ENCODE measurements around the gene LYPD6B.

The LYPD6B gene

DNA sequence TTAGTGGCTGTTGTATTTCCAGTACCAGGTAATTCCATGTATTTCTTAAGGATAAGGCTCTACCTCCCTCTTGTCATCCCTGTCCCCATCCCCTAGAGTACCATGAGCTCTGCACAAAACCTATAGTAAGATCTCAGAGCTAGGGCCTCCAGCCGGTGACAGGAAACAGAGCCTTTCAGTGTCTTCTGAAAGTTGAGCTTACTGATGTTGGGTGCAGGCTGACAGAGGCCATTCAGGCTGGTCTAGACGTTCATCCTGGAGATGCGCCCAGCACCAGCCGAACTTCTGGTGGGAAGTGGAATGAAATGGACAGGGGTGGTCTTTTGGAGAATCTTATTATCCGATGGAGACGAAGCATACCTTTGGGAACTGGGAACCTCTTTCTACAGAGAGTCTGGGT lies 16.7 kb upstream of the LYPD6B start:
- Histone ChIP-seq H3K27ac (ENCODE audit: insufficient read depth, low read length, poor library complexity, severe bottlenecking) (no peak overlapping the region), H3K4me3 (ENCODE audit: insufficient read depth, low read depth, low read length, poor library complexity, severe bottlenecking) (no peak overlapping the region), H3K36me3 (ENCODE audit: control insufficient read depth, insufficient read depth, low read length) (no peaks in the 10 kb centered on the region), H3K4me1 (ENCODE audit: control insufficient read depth, insufficient read depth, low read length, poor library complexity, severe bottlenecking) (no peaks in the 10 kb centered on the region), H3K9me3 (ENCODE audit: control insufficient read depth, low read length) (no peaks in the 10 kb centered on the region), H3K27me3 (replicated peaks; ENCODE audit: control insufficient read depth, insufficient read depth, low read length, poor library complexity, severe bottlenecking) (no peaks in the 10 kb centered on the region)
- DNase-seq: no peak

DNA sequence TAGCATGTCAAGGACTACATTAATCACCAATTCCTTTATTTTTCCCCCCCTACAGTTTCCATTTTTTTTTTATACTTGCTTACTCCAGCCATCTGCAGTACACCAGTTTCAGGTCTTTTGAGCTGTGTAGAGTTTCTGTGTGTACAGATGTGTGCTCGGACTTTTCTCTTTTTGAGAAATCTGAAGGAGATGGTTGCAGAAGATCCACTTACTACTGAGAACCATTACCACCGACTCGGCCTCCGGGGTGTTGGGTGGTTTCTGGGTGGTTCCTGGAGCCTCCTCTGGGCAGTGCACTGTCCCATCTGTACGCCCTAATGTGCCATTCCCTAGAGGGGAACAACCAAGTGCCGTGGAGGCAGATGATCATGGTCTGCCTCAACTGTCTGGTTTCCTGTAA lies 15.4 kb upstream of the LYPD6B start:
- H3K9me3 ChIP-seq (ENCODE audit: control insufficient read depth, low read length): no peaks in the 10 kb centered on the region
- H3K36me3 ChIP-seq (ENCODE audit: control insufficient read depth, insufficient read depth, low read length): no peaks in the 10 kb centered on the region
- no peak for DNase-seq
- no peak overlapping the region for H3K4me3 ChIP-seq (ENCODE audit: insufficient read depth, low read depth, low read length, poor library complexity, severe bottlenecking)
- H3K27me3 ChIP-seq (replicated peaks; ENCODE audit: control insufficient read depth, insufficient read depth, low read length, poor library complexity, severe bottlenecking): no peaks in the 10 kb centered on the region
- no peak overlapping the region for H3K27ac ChIP-seq (ENCODE audit: insufficient read depth, low read length, poor library complexity, severe bottlenecking)
- no peaks in the 10 kb centered on the region for H3K4me1 ChIP-seq (ENCODE audit: control insufficient read depth, insufficient read depth, low read length, poor library complexity, severe bottlenecking)

DNA sequence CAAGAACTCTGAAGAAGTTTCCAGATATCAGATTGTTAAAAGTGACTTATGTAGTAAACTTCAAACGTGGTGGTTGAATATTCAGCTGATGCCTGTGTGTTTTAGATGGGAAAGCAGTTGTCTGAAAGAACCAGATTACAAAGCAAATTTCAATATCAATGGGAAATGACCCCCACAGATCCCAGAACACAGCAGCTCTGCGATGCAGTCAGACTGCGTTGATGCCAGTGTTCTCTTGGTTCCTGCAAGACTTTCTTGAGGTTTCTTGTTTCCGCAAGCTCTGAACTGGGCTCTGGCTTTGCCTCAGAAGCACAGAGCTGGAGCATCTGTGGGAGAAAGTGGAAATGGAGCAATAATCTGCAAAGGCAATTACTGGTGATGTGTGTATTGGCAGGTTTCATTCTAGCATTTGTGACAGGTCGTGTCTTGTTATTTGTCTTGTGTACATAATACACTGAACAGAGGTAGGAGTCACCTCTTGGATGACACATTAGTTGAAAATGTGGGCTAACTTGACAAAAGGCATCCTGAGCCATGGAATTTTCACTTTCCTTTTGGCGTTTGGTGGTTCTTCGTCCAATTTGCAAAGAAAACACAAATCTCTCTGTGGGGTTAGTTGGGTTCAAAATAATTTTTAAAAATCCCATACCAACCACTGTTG lies 10.8 kb upstream of the LYPD6B start:
- Histone ChIP-seq H3K9me3 (ENCODE audit: control insufficient read depth, low read length) (no peaks in the 10 kb centered on the region), H3K4me3 (ENCODE audit: insufficient read depth, low read depth, low read length, poor library complexity, severe bottlenecking) (no peak overlapping the region), H3K27ac (ENCODE audit: insufficient read depth, low read length, poor library complexity, severe bottlenecking) (no peak overlapping the region), H3K4me1 (ENCODE audit: control insufficient read depth, insufficient read depth, low read length, poor library complexity, severe bottlenecking) (no peaks in the 10 kb centered on the region), H3K36me3 (ENCODE audit: control insufficient read depth, insufficient read depth, low read length) (no peaks in the 10 kb centered on the region), H3K27me3 (replicated peaks; ENCODE audit: control insufficient read depth, insufficient read depth, low read length, poor library complexity, severe bottlenecking) (no peaks in the 10 kb centered on the region)
- no peak for DNase-seq

GRCh38 chr2:149028377-149028776 lies 10.1 kb upstream of the LYPD6B start:
- Histone ChIP-seq H3K4me1 (ENCODE audit: control insufficient read depth, insufficient read depth, low read length, poor library complexity, severe bottlenecking) (no peaks in the 10 kb centered on the region), H3K27ac (ENCODE audit: insufficient read depth, low read length, poor library complexity, severe bottlenecking) (no peak overlapping the region), H3K36me3 (ENCODE audit: control insufficient read depth, insufficient read depth, low read length) (no peaks in the 10 kb centered on the region), H3K27me3 (replicated peaks; ENCODE audit: control insufficient read depth, insufficient read depth, low read length, poor library complexity, severe bottlenecking) (no peaks in the 10 kb centered on the region), H3K9me3 (ENCODE audit: control insufficient read depth, low read length) (no peaks in the 10 kb centered on the region), H3K4me3 (ENCODE audit: insufficient read depth, low read depth, low read length, poor library complexity, severe bottlenecking) (no peak overlapping the region)
- DNase-seq: no peak

DNA sequence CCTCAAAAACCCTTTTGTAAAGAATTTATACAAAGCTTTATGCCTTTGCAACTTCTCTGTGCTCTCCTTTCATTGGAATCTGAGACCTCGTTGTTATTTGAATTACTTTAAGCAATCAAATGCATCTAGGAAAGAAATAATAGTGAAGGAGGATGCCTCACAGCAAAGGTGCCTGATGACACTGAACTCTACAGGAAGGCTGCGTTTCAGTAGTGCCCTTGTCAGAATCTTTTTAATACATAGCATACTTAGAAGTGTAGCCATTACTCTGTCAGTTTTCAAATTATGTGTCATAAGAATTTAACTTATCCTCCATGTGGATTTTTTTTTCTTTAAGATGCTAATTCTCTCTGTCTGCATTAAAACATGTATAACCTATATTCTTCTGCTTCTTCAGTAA lies 9.6 kb upstream of the LYPD6B start:
- no peak for DNase-seq
- Histone ChIP-seq H3K9me3 (ENCODE audit: control insufficient read depth, low read length) (no peaks in the 10 kb centered on the region), H3K36me3 (ENCODE audit: control insufficient read depth, insufficient read depth, low read length) (no peaks in the 10 kb centered on the region), H3K27ac (ENCODE audit: insufficient read depth, low read length, poor library complexity, severe bottlenecking) (no peak overlapping the region), H3K27me3 (replicated peaks; ENCODE audit: control insufficient read depth, insufficient read depth, low read length, poor library complexity, severe bottlenecking) (no peaks in the 10 kb centered on the region), H3K4me3 (ENCODE audit: insufficient read depth, low read depth, low read length, poor library complexity, severe bottlenecking) (no peak overlapping the region), H3K4me1 (ENCODE audit: control insufficient read depth, insufficient read depth, low read length, poor library complexity, severe bottlenecking) (no peaks in the 10 kb centered on the region)

- H3K27ac ChIP-seq (ENCODE audit: insufficient read depth, low read length, poor library complexity, severe bottlenecking): no peak overlapping the region
- no peak overlapping the region for H3K4me3 ChIP-seq (ENCODE audit: insufficient read depth, low read depth, low read length, poor library complexity, severe bottlenecking)
- H3K36me3 ChIP-seq (ENCODE audit: control insufficient read depth, insufficient read depth, low read length): no peaks in the 10 kb centered on the region
- DNase-seq: no peak
- H3K4me1 ChIP-seq (ENCODE audit: control insufficient read depth, insufficient read depth, low read length, poor library complexity, severe bottlenecking): no peaks in the 10 kb centered on the region
- H3K27me3 ChIP-seq (replicated peaks; ENCODE audit: control insufficient read depth, insufficient read depth, low read length, poor library complexity, severe bottlenecking): no peaks in the 10 kb centered on the region
- H3K9me3 ChIP-seq (ENCODE audit: control insufficient read depth, low read length): no peaks in the 10 kb centered on the region
Observed at GRCh38 chr2:149029307-149029965, 9.1 kb upstream of the LYPD6B start.

DNA sequence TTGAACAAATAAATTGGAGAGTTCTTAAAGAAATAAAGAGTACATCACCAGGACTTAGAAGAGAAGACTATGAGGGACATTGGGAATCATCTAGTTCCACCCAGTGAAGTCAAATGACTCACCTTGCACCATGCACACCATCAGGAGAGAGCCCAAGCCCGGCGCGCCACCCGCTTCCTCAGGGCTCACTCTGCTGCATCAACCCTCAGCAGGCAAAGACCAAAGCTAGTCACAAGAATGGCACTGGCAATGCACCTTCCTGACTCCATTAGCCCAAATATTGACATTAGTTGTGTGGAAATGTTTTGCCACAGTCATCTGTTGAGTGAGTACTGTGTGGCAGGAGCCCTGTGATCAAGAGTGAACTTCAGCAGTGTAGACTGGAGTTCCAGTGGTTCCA lies 7.1 kb upstream of the LYPD6B start:
- Histone ChIP-seq H3K27me3 (replicated peaks; ENCODE audit: control insufficient read depth, insufficient read depth, low read length, poor library complexity, severe bottlenecking) (no peaks in the 10 kb centered on the region), H3K4me1 (ENCODE audit: control insufficient read depth, insufficient read depth, low read length, poor library complexity, severe bottlenecking) (no peaks in the 10 kb centered on the region), H3K4me3 (ENCODE audit: insufficient read depth, low read depth, low read length, poor library complexity, severe bottlenecking) (no peak overlapping the region)

DNA sequence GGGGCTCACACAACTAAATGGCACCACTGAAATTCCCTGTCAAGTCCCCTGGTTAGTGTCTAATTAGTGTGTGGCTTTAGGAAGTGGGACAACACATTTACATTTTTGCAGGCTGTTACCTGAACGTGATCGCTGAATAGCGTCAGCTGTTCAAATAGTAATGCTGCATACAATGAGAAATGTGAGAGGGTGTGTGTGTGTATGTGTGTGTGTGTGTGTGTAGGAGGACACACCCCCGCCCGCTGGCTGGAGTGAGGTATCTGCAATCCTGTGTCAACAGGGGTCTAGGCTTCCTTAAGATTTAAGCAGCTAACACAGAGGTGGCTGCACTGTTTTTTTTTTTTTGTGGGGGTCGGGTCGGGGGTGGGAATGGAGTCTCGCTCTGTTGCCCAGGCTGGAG lies 4.8 kb upstream of the LYPD6B start:
- no peaks in the 10 kb centered on the region for H3K36me3 ChIP-seq (ENCODE audit: control insufficient read depth, insufficient read depth, low read length)

More for the DNA sequence above, 7.1 kb upstream of the LYPD6B start:
- H3K36me3 ChIP-seq (ENCODE audit: control insufficient read depth, insufficient read depth, low read length): no peaks in the 10 kb centered on the region
- DNase-seq: no peak
- no peak overlapping the region for H3K27ac ChIP-seq (ENCODE audit: insufficient read depth, low read length, poor library complexity, severe bottlenecking)
- H3K9me3 ChIP-seq (ENCODE audit: control insufficient read depth, low read length): no peaks in the 10 kb centered on the region

DNA sequence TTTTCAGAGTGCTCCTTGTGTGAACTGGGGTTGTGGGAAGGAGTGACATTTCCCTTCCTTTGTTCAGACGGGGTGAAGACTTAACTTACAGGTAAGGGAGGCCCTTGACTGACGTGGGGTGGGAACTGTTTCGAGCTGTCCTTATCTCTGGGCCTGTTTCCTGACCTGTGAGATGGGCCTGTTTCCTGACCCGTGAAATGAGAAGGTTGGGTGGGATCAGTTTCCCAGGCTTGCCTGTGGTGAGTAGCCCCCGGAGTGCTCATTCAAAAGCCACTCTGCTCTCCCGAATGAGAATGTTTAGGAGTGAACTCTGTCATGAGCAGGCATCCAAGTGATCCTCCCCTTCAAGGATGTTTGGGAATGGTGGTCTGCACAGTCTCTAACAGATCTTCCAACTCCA lies 4.1 kb upstream of the LYPD6B start:
- no peaks in the 10 kb centered on the region for H3K36me3 ChIP-seq (ENCODE audit: control insufficient read depth, insufficient read depth, low read length)
- no peaks in the 10 kb centered on the region for H3K9me3 ChIP-seq (ENCODE audit: control insufficient read depth, low read length)
- peaks cover 6% of the 10 kb centered on the region for H3K4me1 ChIP-seq (ENCODE audit: control insufficient read depth, insufficient read depth, low read length, poor library complexity, severe bottlenecking)
- H3K4me3 ChIP-seq (ENCODE audit: insufficient read depth, low read depth, low read length, poor library complexity, severe bottlenecking): no peak overlapping the region
- H3K27me3 ChIP-seq (replicated peaks; ENCODE audit: control insufficient read depth, insufficient read depth, low read length, poor library complexity, severe bottlenecking): peaks cover 18% of the 10 kb centered on the region
- DNase-seq: no peak
- no peak overlapping the region for H3K27ac ChIP-seq (ENCODE audit: insufficient read depth, low read length, poor library complexity, severe bottlenecking)

More for the DNA sequence above, 4.8 kb upstream of the LYPD6B start:
- Histone ChIP-seq H3K27me3 (replicated peaks; ENCODE audit: control insufficient read depth, insufficient read depth, low read length, poor library complexity, severe bottlenecking) (peaks cover 11% of the 10 kb centered on the region), H3K4me3 (ENCODE audit: insufficient read depth, low read depth, low read length, poor library complexity, severe bottlenecking) (no peak overlapping the region), H3K9me3 (ENCODE audit: control insufficient read depth, low read length) (no peaks in the 10 kb centered on the region), H3K27ac (ENCODE audit: insufficient read depth, low read length, poor library complexity, severe bottlenecking) (no peak overlapping the region), H3K4me1 (ENCODE audit: control insufficient read depth, insufficient read depth, low read length, poor library complexity, severe bottlenecking) (peaks cover 2% of the 10 kb centered on the region)
- DNase-seq: no peak

DNA sequence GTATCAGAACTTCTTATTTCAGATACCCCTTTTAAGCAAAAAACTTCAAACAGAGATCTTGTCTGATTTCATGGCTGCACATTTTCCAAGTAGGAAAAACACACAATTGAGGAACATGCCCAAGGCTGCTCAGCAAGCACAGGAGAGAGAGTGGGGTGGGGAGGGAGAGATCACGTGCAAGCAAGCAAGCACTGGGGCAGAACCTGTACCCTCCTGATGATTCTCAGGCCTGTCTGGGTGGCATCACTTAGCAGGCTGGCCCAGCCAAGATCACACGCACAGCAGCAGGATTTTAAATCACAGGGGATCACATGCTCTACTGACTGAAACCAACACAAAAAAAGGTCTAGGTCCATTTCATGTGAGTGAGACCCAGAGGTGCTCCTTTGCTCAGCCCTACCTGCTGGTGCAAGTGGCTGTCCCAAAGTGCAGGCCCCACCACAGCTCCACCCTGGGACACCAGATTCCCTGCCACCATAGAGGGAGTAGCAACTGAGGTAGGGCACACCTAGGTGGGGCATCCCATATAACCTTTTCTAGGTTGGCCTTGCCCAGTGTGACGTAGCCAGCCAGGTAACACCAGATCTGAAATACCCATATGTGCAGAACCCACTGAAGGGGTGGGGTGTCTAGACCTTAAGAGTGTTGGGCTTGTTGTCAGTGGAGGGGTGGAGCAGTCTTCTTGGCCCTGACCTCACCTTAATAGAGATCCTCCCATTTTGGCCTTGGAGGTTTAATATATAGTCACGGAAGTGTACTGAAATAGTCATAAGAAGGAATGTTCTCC lies 1.8 kb upstream of the LYPD6B start:
- H3K4me1 ChIP-seq (ENCODE audit: control insufficient read depth, insufficient read depth, low read length, poor library complexity, severe bottlenecking): peaks cover 6% of the 10 kb centered on the region
- no peak for DNase-seq
- H3K4me3 ChIP-seq (ENCODE audit: insufficient read depth, low read depth, low read length, poor library complexity, severe bottlenecking): no peak overlapping the region
- peaks cover 20% of the 10 kb centered on the region for H3K27me3 ChIP-seq (replicated peaks; ENCODE audit: control insufficient read depth, insufficient read depth, low read length, poor library complexity, severe bottlenecking)
- no peaks in the 10 kb centered on the region for H3K9me3 ChIP-seq (ENCODE audit: control insufficient read depth, low read length)
- H3K36me3 ChIP-seq (ENCODE audit: control insufficient read depth, insufficient read depth, low read length): no peaks in the 10 kb centered on the region
- no peak overlapping the region for H3K27ac ChIP-seq (ENCODE audit: insufficient read depth, low read length, poor library complexity, severe bottlenecking)
